GM18520 (cell line): ENCODE data around the gene SNRPA1.
"Not testable (repeated sequence)": the region's sequence is repeated elsewhere in the genome, so short reads cannot be mapped to it uniquely, and the experiment has no call there.

ENCODE experiments used
- ATAC-seq: cut with Tn5 transposase; IDR thresholded peaks from one replicate; pipeline ENCODE4 v1.9.1; 2021; ENCODE audit not compliant: unreplicated experiment

SNRPA1 gene

GRCh38 chr15:101294731-101295606 is at the start of gene SNRPA1:
SNRPA1 (minus strand) TSS chr15:101295248; CDS start chr15:101295178, 70 bp downstream.
- peak; percentile 69 for ATAC-seq

GRCh38 chr15:101342056-101342455 is 47.0 kb upstream of the SNRPA1 start:
- no peak for ATAC-seq

DNA sequence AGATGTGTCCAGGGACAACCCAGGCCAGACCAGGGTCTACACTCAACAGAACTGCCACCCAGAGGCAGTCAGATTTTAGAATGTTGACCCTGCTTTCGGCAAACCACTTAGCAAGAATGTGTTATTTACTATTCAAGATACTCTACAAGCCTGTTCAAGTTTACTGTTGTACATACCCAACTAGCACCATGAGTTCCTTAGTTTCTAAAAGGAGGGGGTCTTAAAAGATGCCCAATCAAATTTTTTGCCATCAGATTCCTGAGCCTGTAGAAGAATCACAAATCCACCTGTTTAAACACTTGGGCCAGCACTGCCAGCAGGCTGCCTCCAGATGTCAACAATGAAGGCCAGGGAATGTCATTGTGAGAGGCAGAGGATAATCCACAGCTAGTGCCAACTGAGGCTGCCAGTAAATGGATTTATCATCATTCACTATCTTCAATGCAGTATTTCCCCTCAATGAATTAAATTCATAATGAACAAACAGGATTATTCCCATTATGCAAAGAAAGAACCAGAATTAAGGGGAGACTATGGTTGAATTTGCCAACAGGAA is 43.5 kb upstream of the SNRPA1 start:
- ATAC-seq: no peak

- ATAC-seq: no peak
These were observed 42.9 kb upstream of the SNRPA1 start for GRCh38 chr15:101337976-101338375.

GRCh38 chr15:101333907-101334789 is 39.1 kb upstream of the SNRPA1 start:
- ATAC-seq: not testable (repeated sequence)

DNA sequence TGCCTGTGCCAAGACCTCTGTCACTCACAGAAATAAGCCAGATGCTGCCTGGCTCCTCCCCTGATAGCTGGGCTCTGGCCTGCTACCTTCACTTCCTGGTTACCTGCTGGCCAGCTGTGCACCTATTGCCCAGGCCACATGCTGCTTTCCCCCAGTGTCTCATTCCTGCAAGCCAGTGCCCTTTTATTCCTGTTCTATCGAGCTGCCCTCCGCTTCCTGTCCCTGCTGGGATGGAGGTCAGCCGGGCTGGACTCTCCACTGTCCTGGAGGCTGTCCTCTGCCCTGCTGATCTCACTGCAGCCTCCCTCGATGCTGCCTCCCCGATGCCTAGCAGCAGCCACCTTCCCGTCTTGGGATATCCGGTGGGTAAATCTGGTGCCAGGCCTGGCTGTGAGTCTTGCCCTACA is 37.0 kb upstream of the SNRPA1 start:
- ATAC-seq: no peak

DNA sequence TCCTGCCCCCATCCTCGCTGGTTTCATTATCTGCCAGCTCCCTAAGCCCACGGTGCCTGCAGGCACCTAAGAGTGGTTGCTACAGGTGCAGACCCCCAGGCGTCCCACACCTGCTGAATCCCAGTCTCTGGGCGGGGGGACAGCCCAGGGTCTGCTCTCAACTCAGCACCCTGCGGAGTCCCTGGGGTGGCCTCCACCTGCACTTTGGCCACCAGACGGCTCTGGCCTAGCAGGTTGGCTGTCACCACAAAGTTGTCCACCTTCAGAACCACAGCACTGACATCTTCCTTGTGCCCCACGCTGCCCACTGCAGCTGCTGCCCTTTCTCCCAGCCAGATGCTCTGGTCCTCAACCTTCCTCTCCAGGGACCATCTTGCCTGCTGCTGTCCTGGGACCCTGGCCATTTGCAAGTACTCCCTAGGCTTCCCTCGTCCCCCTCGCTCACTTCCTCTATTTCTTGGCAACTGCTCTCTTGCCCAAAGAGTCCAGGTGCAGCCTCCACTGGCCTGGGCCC is 34.9 kb upstream of the SNRPA1 start:
- no peak for ATAC-seq

DNA sequence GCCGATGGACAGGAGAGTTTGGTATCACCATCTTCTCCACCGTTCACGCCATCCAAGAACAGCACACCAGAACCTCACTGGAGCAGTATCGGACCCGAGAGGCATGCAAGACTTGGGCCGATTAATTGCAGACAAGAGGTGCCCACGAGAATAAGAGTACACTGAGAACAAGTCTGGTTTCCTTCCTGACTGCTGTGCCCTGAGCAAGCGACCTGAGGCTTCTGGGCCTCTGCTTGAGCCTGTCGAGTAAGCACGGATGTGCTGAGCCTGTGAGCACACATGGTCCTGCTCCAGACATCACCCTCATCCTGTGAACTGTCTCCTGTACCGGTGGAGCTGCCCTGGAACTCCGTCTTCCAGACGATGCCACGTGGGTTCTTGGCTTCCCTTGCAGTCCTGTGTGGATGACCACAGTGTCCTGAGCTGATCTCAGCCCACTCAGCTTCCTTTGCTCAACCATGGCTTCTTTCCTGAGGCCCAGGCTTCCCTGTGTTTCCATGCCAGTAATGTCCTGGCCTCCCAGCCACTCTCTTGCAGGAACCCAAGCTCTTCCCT is 34.3 kb upstream of the SNRPA1 start:
- no peak for ATAC-seq

DNA sequence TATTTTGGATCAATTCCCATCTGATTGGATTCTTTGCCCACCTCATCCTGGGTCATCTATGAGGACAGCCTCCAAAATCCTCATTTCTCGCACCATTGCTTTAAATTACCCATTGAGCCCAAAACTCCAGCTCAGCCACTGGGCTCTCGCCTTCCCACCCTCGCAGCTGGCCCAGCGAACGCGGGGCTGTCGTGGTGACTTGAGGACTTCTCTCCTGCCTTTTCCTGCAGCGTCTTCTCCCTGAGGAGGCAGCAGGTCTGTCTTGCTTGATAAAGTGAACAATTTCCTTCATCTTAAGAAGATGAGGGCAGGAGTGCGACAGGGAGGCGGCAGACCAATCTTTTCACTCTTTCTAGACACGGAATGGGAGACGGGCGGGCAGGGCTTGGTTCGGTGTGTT is 33.0 kb upstream of the SNRPA1 start:
- no peak for ATAC-seq

DNA sequence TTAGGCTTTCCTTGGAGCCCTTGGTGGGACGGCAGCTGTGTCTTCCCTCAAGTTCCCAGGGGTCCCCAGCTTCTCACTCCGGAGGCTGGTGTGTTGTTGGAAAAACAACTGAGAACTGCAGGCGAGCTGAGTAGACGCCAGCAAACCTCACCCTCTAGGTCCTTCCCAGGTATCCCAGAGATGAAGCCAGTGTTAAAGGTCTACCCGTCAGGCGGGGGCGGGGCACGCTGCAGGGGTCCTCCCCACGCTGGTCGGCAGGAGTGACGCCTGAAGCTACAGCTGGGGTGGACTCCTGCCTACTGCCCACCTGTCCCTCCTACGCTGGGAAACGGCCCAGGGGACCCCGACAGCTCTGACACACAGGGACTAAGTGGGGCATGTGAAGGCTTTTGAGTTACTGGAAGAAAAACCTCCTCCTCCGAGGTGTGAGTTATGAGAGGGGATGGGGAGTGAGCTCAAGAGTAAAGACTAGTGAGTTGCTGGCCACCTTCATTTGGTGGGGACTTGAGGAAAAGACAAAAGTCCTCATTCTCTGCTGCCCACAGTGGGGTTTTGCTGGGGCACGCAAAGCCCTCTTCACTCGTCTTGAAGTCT is 32.2 kb upstream of the SNRPA1 start:
- ATAC-seq: no peak

DNA sequence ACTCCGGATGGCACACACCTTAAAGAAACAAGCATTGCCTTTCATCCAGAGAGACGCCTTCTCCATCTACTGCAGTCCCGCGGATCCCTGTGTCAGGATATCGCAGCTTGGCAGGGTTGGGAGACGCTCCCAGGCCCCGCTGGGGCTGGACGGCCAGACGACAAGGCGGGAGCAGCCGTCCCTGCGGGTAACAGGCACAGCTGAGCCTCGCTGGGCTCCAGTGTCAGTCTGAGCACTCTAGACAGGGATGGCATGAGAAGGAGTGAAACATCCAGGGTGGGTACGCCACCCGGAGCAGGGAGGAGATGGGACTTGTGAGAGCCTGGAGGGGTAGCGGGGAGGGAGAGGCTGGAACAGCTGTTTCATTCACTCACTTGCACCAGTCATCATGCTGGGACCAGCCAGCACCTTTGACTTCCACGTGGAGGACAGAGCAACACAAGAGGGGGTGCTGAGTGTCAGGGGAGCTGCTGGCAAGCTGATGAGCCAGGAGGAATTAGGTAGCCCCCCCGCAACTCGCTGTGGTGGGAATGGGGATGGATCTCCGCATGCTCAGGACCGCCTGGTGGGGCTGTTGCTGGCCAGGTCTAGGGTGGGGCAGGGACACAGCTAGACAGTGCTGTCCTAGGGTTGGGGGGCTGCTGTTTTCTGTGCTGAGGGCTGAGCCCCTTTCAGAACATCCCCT is 31.6 kb upstream of the SNRPA1 start:
- no peak for ATAC-seq

DNA sequence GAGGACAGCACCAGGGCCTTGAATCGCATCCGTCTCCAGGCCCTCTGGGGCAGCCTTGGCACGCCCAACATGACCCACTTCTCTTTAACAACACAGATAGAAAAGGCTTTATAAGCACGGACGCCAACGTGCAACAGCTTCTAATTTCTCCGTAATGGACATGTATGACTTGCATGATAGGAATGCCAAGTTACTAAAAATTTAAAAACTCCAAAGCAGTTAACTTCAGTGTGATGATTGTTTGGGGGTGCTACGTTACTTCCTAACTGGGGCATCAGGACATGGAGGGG is 30.9 kb upstream of the SNRPA1 start:
- no peak for ATAC-seq

- no peak for ATAC-seq
These were observed 30.4 kb upstream of the SNRPA1 start for GRCh38 chr15:101325263-101326025.

GRCh38 chr15:101324524-101325177 is 29.6 kb upstream of the SNRPA1 start:
- ATAC-seq: no peak

DNA sequence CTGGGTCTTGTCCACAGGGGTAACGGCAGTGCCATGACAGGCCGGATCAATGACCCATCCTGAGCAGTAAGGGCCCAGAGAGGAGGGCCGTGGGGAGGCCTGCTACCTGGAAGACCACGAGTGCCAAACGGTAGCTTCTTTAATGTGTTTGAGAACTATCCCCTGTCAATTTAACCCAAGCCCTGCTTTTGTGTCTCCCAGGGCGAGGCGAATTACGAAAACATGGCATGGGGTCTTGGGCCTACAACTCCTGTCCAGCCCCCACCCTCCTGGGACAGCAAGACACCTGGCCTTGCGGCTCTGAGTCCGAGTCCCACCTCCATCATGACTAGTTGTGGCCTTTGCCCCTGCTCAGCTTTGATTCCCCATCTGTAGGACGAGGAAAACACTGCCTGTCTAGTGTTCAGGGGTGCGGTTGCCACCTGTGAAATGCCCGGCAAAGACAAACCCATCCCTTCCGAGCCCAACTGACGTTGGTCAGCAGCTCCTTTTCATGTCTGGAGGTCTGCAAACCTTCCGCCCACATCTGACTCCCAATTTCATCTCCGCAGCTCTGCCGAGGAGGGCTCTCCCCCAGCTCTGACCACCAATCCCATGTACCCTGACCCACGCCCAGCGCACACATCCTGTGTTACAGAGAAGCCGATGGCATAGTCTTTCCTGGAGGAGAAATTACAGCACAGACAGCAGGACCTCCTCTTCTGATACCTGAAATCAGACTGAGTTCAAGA is 28.9 kb upstream of the SNRPA1 start:
- no peak for ATAC-seq

- no peak for ATAC-seq
These were observed 27.9 kb upstream of the SNRPA1 start for GRCh38 chr15:101322854-101323477.

DNA sequence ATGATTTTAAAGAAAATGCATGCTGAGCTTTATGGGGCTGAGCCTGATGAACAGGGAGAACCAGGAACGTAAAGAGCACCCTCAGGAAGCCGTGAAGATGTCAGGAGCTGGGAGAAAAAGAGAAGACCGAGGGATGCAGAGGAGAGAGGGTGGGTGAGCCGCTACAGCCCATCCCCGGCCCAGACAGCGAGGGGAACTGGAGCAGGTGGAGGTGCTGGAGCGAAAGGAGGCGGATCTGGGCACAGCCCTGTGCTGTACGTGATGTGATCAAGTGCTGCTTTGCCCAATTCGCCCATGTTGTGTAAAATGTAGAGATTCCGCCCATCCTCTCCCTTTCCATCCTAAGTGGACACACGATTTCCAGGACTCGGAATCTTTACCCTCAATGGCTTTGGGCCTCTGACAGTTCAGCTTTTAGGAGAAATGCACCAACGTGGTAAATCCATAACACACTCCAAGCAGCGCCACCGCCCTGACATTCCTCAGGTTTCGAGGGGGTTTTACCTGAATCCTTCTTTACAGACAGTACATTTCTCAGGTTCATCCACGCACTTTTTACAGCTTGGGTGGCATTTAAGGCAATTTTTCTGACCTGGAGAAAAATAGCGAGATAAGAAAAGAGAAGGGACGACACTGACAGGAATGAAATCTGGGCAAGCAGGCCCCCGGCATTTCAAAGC is 27.1 kb upstream of the SNRPA1 start:
- no peak for ATAC-seq
